ENCODE measurements around the gene C16orf92. TPM values are rescaled to one million over a fixed set of nuclear protein-coding genes. Genes with fewer than 3 reads are reported as not detected.

Gene C16orf92
- total and polyA plus RNA-seq, 2 of the 13 experiments (the other 11 are each of a cell fraction or from before 2014, with no cell fraction given), result not detected

DNA sequence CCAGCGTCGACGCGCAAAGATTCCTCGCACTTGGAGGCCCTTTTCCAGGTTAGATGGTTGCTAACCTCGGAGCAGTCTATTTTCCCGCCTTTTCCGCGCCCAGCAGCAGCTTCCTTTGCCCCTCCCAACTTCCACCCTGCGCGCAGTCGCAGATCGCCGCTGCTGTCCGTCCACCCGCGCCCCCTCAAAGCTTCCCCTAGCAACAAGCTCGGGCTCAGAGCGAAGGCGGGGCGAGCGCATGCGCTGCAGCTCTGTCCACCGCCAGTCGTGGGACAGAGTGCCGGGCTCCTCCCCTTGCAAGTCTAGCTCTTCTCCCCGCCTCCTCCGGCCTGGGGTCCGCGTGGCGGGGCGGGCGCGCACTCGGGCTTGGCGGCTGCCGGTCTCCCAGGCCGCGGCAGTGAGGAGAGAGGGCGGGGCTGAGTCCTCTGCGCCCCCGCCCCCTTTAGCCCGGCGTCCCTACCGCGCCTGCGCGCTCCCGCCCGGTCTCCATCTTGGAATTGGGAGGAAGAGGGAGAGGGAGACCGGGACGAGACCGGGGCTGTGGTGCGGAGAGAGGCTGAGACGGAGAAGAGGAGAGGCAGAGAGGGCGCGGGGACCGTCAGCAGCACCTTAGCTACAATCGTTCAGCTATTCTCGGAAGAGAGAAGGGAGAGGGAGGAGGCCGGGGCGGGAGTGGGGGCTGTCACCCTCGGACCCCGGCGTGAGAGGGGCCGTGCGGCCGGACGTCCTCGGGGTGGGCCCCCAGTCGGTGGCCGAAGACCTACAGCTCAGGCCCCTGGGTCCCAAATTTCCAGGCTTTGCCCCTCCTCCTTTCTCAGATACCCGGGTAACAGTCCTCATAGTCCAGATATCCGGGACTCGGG is 49.4 kb upstream of the C16orf92 start, which contains the start of gene TAOK2 (continued):
- TF ChIP-seq BRD4 (CRISPR knock-in tag; IDR thresholded peaks at IDR 0.05) (no peak), ZNF850 (CRISPR knock-in tag; conservative IDR thresholded peaks at IDR 0.05) (no peak), ZNF549 (CRISPR knock-in tag; IDR thresholded peaks at IDR 0.05) (no peak), ARID3A (IDR thresholded peaks at IDR 0.05; ENCODE audit: low read depth, low read length) (peak; percentile 9; the same call in 1 of the 2 replicates), ZNF292 (CRISPR knock-in tag; IDR thresholded peaks at IDR 0.05; ENCODE audit: borderline replicate concordance, low read depth) (no peak), DR1 (CRISPR knock-in tag; IDR thresholded peaks at IDR 0.05) (peak; percentile 96), ARNT2 (CRISPR knock-in tag; IDR thresholded peaks at IDR 0.05; ENCODE audit: low read depth) (peak; percentile 95), NR2F1 (CRISPR knock-in tag; IDR thresholded peaks at IDR 0.05) (no peak), NPAS2 (CRISPR knock-in tag; IDR thresholded peaks at IDR 0.05; ENCODE audit: borderline replicate concordance) (no peak), SMAD1 (CRISPR knock-in tag; IDR thresholded peaks at IDR 0.05; ENCODE audit: borderline replicate concordance, low read depth) (peak; percentile 86; the same call in 1 of the 2 replicates), ATF6 (CRISPR knock-in tag; conservative IDR thresholded peaks at IDR 0.05) (0 out of 2 replicates have a peak, but pooled peaks have one; percentile 27), HOXA7 (CRISPR knock-in tag; IDR thresholded peaks at IDR 0.05) (no peak), ZNF639 (CRISPR knock-in tag; conservative IDR thresholded peaks at IDR 0.05) (peak; percentile 76; the same call in 1 of the 2 replicates), SP140L (CRISPR knock-in tag; IDR thresholded peaks at IDR 0.05; ENCODE audit: borderline replicate concordance) (no peak; the same call in 1 of the 2 replicates), ZNF143 (CRISPR knock-in tag; IDR thresholded peaks at IDR 0.05) (peak; percentile 60), FUBP1 (CRISPR knock-in tag; IDR thresholded peaks at IDR 0.05; ENCODE audit: borderline replicate concordance) (no peak; the same call in 1 of the 2 replicates), FOXO1 (CRISPR knock-in tag; IDR thresholded peaks at IDR 0.05) (no peak; the same call in 1 of the 2 replicates), ZNF720 (CRISPR knock-in tag; IDR thresholded peaks at IDR 0.05) (no peak; the same call in 1 of the 2 replicates)
- TF ChIP-seq, protein P1, sequence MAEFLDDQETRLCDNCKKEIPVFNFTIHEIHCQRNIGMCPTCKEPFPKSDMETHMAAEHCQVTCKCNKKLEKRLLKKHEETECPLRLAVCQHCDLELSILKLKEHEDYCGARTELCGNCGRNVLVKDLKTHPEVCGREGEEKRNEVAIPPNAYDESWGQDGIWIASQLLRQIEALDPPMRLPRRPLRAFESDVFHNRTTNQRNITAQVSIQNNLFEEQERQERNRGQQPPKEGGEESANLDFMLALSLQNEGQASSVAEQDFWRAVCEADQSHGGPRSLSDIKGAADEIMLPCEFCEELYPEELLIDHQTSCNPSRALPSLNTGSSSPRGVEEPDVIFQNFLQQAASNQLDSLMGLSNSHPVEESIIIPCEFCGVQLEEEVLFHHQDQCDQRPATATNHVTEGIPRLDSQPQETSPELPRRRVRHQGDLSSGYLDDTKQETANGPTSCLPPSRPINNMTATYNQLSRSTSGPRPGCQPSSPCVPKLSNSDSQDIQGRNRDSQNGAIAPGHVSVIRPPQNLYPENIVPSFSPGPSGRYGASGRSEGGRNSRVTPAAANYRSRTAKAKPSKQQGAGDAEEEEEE (CRISPR knock-in tag; IDR thresholded peaks at IDR 0.05; ENCODE audit: borderline replicate concordance), result no peak
